Trophoblast cell (in vitro differentiated cells and primary cell): ENCODE data around the gene AP3S1.
"Not testable (repeated sequence)": the region's sequence is repeated elsewhere in the genome, so short reads cannot be mapped to it uniquely, and the experiment has no call there.

Experiments used
- DNase-seq, 2 donors: peaks; one replicate each; pipeline ENCODE4 v3.0.0-alpha.2; 2016
- H2AFZ ChIP-seq: 2 replicates; pipeline ENCODE4 v1.6.1; 2013; ENCODE audit warnings: low read length, moderate library complexity, mild to moderate bottlenecking; ENCODE audit not compliant: insufficient read depth, poor library complexity
- H2AK5ac ChIP-seq: 2 replicates; pipeline ENCODE4 v1.6.1; 2013; ENCODE audit warnings: mild to moderate bottlenecking, low read length
- H2BK120ac ChIP-seq: 2 replicates; pipeline ENCODE4 v1.6.1; 2013; ENCODE audit warnings: low read length, mild to moderate bottlenecking, moderate library complexity; ENCODE audit not compliant: insufficient read depth, poor library complexity
- H2BK12ac ChIP-seq: 2 replicates; pipeline ENCODE4 v1.6.1; 2013; ENCODE audit warnings: mild to moderate bottlenecking, low read length, moderate library complexity
- H2BK5ac ChIP-seq: 2 replicates; pipeline ENCODE4 v1.6.1; 2013; ENCODE audit warnings: low read length, low read depth, moderate library complexity, mild to moderate bottlenecking; ENCODE audit not compliant: poor library complexity
- H3K14ac ChIP-seq: 2 replicates; pipeline ENCODE4 v1.6.1; 2013; ENCODE audit warnings: mild to moderate bottlenecking, low read length
- H3K18ac ChIP-seq: 2 replicates; pipeline ENCODE4 v1.6.1; 2013; ENCODE audit warnings: mild to moderate bottlenecking, low read length
- H3K23ac ChIP-seq: 2 replicates; pipeline ENCODE4 v1.6.1; 2013; ENCODE audit warnings: low read length
- H3K27ac ChIP-seq: 2 replicates; pipeline ENCODE4 v1.5.1; 2013; ENCODE audit warnings: low read depth, mild to moderate bottlenecking, inconsistent platforms, low read length, moderate library complexity
- H3K27me3 ChIP-seq: 2 replicates; pipeline ENCODE4 v1.6.1; 2013; ENCODE audit warnings: inconsistent platforms, mild to moderate bottlenecking, low read length, moderate library complexity; ENCODE audit not compliant: insufficient read depth
- H3K36me3 ChIP-seq, 2 experiments: 1 replicate in 1 of 2; 2 replicates in 1 of 2; pipeline ENCODE4 v1.6.1; 2013; ENCODE audit warnings: low read length in 2 of 2, mild to moderate bottlenecking in 2 of 2, moderate library complexity in 1 of 2; ENCODE audit not compliant: insufficient read depth in 2 of 2, control insufficient read depth in 1 of 2
- H3K4ac ChIP-seq: 2 replicates; pipeline ENCODE4 v1.6.1; 2013; ENCODE audit warnings: low read depth, mild to moderate bottlenecking, low read length, moderate library complexity
- H3K4me1 ChIP-seq, 2 experiments: 1 replicate in 1 of 2; 2 replicates in 1 of 2; pipeline ENCODE4 v1.6.1; 2013; ENCODE audit warnings: low read length in 2 of 2, mild to moderate bottlenecking in 2 of 2, moderate library complexity in 1 of 2; ENCODE audit not compliant: insufficient read depth in 2 of 2, control insufficient read depth in 1 of 2
- H3K4me2 ChIP-seq: 2 replicates; pipeline ENCODE4 v1.6.1; 2013; ENCODE audit warnings: inconsistent platforms, mild to moderate bottlenecking, low read length, moderate library complexity
- H3K4me3 ChIP-seq: 2 replicates; pipeline ENCODE4 v1.5.1; 2013; ENCODE audit warnings: mild to moderate bottlenecking, low read depth, low read length, inconsistent platforms
- H3K79me1 ChIP-seq: one replicate; pipeline ENCODE4 v1.6.1; 2013; ENCODE audit warnings: low read length
- H3K79me2 ChIP-seq: 2 replicates; pipeline ENCODE4 v1.6.1; 2013; ENCODE audit warnings: low read length, mild to moderate bottlenecking; ENCODE audit not compliant: control insufficient read depth, insufficient read depth, poor library complexity
- H3K9ac ChIP-seq: 2 replicates; pipeline ENCODE4 v1.6.1; 2013; ENCODE audit warnings: mild to moderate bottlenecking, low read length
- H3K9me3 ChIP-seq: 2 replicates; pipeline ENCODE4 v1.6.1; 2013; ENCODE audit warnings: low read depth, mild to moderate bottlenecking, control low read depth, inconsistent platforms, low read length; ENCODE audit not compliant: insufficient read depth
- H4K12ac ChIP-seq: 2 replicates; pipeline ENCODE4 v1.6.1; 2013; ENCODE audit warnings: low read depth, mild to moderate bottlenecking, low read length, moderate library complexity
- H4K8ac ChIP-seq: 2 replicates; pipeline ENCODE4 v1.6.1; 2013; ENCODE audit warnings: low read depth, mild to moderate bottlenecking, low read length, moderate library complexity
- H4K91ac ChIP-seq: one replicate; pipeline ENCODE4 v1.6.1; 2013; ENCODE audit warnings: low read depth, mild to moderate bottlenecking, low read length, moderate library complexity
- WGBS: extraction: QIAGEN DNeasy Blood & Tissue Kit; methylation state at CpG from one replicate; pipeline ENCODE4 v1.1.7; 2013; ENCODE audit warnings: missing lambda C conversion rate; ENCODE audit not compliant: insufficient read length, insufficient coverage; ENCODE audit errors: extremely low coverage; 5-methylcytosine and 5-hydroxymethylcytosine counted together

The AP3S1 gene

GRCh38 chr5:115885208-115885607, 43.5 kb downstream of the AP3S1 start:
- not testable (repeated sequence) for H2AFZ ChIP-seq, H2BK120ac ChIP-seq, H3K23ac ChIP-seq, H3K27me3 ChIP-seq, H3K14ac ChIP-seq, H3K4me1 ChIP-seq, H3K79me1 ChIP-seq, H2AK5ac ChIP-seq, H3K79me2 ChIP-seq, H3K4me3 ChIP-seq, H4K91ac ChIP-seq, H3K18ac ChIP-seq, H4K12ac ChIP-seq, H3K9me3 ChIP-seq, H3K4ac ChIP-seq, H2BK5ac ChIP-seq, H4K8ac ChIP-seq, H3K36me3 ChIP-seq, H3K9ac ChIP-seq, H2BK12ac ChIP-seq, H3K4me2 ChIP-seq, DNase-seq, H3K27ac ChIP-seq
- WGBS = no CpG with 5 or more reads among the region's 3 CpGs

DNA sequence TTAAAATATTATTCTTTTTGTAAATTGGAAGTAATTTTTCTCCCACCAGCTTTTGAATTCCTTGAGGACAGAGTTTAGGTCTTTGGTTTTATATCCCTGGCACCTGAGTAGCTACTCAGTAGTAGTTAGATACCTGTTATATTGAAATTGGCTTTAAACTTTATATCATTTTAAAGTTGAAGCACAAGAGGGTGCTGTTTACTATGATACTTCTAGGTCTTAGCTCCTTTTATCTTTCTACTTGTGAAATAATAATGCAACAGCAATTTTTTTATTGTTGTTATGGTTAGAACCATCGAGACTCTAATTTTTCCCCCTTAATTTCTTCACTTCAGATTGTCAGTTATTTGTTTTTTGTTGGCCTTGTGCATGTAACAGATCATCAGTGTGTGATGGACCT, 46.3 kb downstream of the AP3S1 start:
- Histone ChIP-seq H2AFZ (no peak overlapping the region), H3K4me2 (no peak overlapping the region), H4K12ac (no peak overlapping the region), H3K27me3 (no peaks in the 10 kb centered on the region), H2BK12ac (no peak overlapping the region), H3K27ac (no peak overlapping the region), H3K14ac (no peak overlapping the region), H3K79me1 (no peaks in the 10 kb centered on the region), H2AK5ac (no peak overlapping the region), H3K9ac (no peak overlapping the region), H3K36me3 (peaks cover under 1 to 4% of the 10 kb centered on the region in 2 experiments), H4K91ac (no peak overlapping the region), H2BK5ac (no peak overlapping the region), H3K18ac (no peak overlapping the region), H3K23ac (no peak overlapping the region), H3K9me3 (peaks cover under 1% of the 10 kb centered on the region), H3K4me3 (no peak overlapping the region), H3K4ac (no peak overlapping the region), H3K79me2 (no peaks in the 10 kb centered on the region), H2BK120ac (no peak overlapping the region), H4K8ac (no peak overlapping the region), H3K4me1 (no peaks in the 10 kb centered on the region)
- DNase-seq = peak in 1 of 2 donors; percentile 39
- no CpG with 5 or more reads among the region's 1 CpG for WGBS

DNA sequence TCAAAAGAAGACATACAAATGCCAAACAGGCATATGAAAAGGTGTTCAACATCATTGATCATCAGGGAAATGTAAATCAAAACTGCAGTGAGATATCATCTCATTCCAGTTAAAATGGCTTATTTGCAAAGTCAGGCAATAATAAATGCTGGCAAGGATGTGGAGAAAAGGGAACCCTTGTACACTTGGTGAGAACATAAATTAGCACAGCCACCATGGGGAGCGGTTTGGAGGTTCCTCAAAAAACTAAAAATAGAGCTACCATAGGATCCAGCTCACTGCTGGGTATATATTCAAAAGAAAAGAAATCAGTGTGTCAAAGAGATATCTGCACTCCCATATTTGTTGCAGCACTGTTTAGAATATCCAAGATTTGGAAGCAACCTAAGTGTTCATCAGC, 50.3 kb downstream of the AP3S1 start:
- H3K79me1 ChIP-seq = no peaks in the 10 kb centered on the region
- H2BK5ac ChIP-seq = no peak overlapping the region
- no CpG with 5 or more reads among the region's 1 CpG for WGBS
- H3K14ac ChIP-seq = no peak overlapping the region
- no peak overlapping the region for H3K4me3 ChIP-seq
- no peak overlapping the region for H2AFZ ChIP-seq
- no peak for DNase-seq
- no peaks in the 10 kb centered on the region for H3K36me3 ChIP-seq
- H3K4me1 ChIP-seq = no peaks in the 10 kb centered on the region
- no peak overlapping the region for H2BK12ac ChIP-seq
- H3K4ac ChIP-seq = no peak overlapping the region
- no peak overlapping the region for H2AK5ac ChIP-seq
- H3K4me2 ChIP-seq = no peak overlapping the region
- no peak overlapping the region for H3K27ac ChIP-seq
- H3K27me3 ChIP-seq = no peaks in the 10 kb centered on the region
- no peaks in the 10 kb centered on the region for H3K79me2 ChIP-seq
- H4K12ac ChIP-seq = no peak overlapping the region
- no peaks in the 10 kb centered on the region for H3K9me3 ChIP-seq
- H4K8ac ChIP-seq = no peak overlapping the region
- no peak overlapping the region for H2BK120ac ChIP-seq
- H3K18ac ChIP-seq = no peak overlapping the region
- no peak overlapping the region for H3K23ac ChIP-seq
- no peak overlapping the region for H3K9ac ChIP-seq
- no peak overlapping the region for H4K91ac ChIP-seq

DNA sequence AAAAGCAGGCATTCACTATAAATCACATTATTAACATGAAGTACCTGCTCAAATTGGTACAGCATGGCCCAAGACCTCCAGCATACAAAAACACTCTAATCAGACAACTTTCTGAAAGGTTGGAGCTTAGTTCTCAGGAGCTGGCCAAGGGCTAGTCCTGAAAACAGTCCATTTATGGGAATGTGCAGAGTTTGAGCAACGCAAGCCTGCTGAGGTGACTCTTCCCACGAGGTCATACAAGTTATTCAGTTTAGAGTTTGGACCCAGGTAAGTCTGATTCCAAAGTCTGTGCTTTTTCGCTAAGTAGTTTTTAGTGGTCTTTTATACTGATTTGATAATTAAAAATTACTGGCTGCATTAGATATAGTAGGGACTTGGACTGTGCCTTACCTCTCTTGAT, 52.6 kb downstream of the AP3S1 start:
- Histone ChIP-seq H3K79me1 (no peaks in the 10 kb centered on the region), H3K27me3 (no peaks in the 10 kb centered on the region), H2BK5ac (no peak overlapping the region), H3K4me1 (no peaks in the 10 kb centered on the region), H2AK5ac (no peak overlapping the region), H4K12ac (no peak overlapping the region), H3K27ac (no peak overlapping the region), H3K23ac (no peak overlapping the region), H4K91ac (no peak overlapping the region), H4K8ac (no peak overlapping the region), H3K9ac (no peak overlapping the region), H3K4ac (no peak overlapping the region), H2BK12ac (no peak overlapping the region), H2BK120ac (no peak overlapping the region), H3K36me3 (peaks cover 0 to 2% of the 10 kb centered on the region in 2 experiments), H3K4me3 (no peak overlapping the region), H3K4me2 (no peak overlapping the region), H3K9me3 (no peaks in the 10 kb centered on the region), H3K18ac (no peak overlapping the region), H3K14ac (no peak overlapping the region), H2AFZ (no peak overlapping the region), H3K79me2 (no peaks in the 10 kb centered on the region)
- no peak for DNase-seq
- WGBS = no CpG with 5 or more reads among the region's 3 CpGs
